ENCODE results near the gene EIF4EBP2. TPM values are rescaled to one million over a fixed set of nuclear protein-coding genes. Genes with fewer than 3 reads are reported as not detected.

EIF4EBP2 gene
- total RNA-seq, 1 experiment from 2014 or later: 78.0 TPM

GRCh38 chr10:70371846-70372245, 32.1 kb upstream of the EIF4EBP2 start:
- no peak overlapping the region for H3K9ac ChIP-seq (ENCODE audit: low read length)
- DNase-seq: no peak
- no peaks in the 10 kb centered on the region for H3K9me2 ChIP-seq (replicated peaks; ENCODE audit: insufficient read depth, low read length)
- H3K4me3 ChIP-seq (ENCODE audit: low read length): no peak overlapping the region
- peaks cover 3% of the 10 kb centered on the region for H3K4me1 ChIP-seq (ENCODE audit: low read length)
- H3K9me3 ChIP-seq (ENCODE audit: low read length): no peaks in the 10 kb centered on the region
- H3K79me2 ChIP-seq (ENCODE audit: low read length): peaks cover 43% of the 10 kb centered on the region
- H3K36me3 ChIP-seq (ENCODE audit: insufficient read depth, low read length): peaks cover 14% of the 10 kb centered on the region
- no peak overlapping the region for H3K27ac ChIP-seq (ENCODE audit: low read length)
- H3K4me2 ChIP-seq (ENCODE audit: low read depth, low read length, poor library complexity, severe bottlenecking): no peak overlapping the region
- H2AFZ ChIP-seq (ENCODE audit: low read length): no peak overlapping the region
- H3K27me3 ChIP-seq (ENCODE audit: low read length): no peaks in the 10 kb centered on the region
- no peaks in the 10 kb centered on the region for H4K20me1 ChIP-seq (ENCODE audit: insufficient read depth, low read depth, low read length)

- H3K27me3 ChIP-seq (ENCODE audit: low read length): no peaks in the 10 kb centered on the region
- H3K9me3 ChIP-seq (ENCODE audit: low read length): no peaks in the 10 kb centered on the region
- peaks cover 60% of the 10 kb centered on the region for H3K79me2 ChIP-seq (ENCODE audit: low read length)
- no peak overlapping the region for H3K27ac ChIP-seq (ENCODE audit: low read length)
- H3K9me2 ChIP-seq (replicated peaks; ENCODE audit: insufficient read depth, low read length): no peaks in the 10 kb centered on the region
- H3K9ac ChIP-seq (ENCODE audit: low read length): no peak overlapping the region
- DNase-seq: no peak
- no peak overlapping the region for H2AFZ ChIP-seq (ENCODE audit: low read length)
- H3K4me2 ChIP-seq (ENCODE audit: low read depth, low read length, poor library complexity, severe bottlenecking): no peak overlapping the region
- H4K20me1 ChIP-seq (ENCODE audit: insufficient read depth, low read depth, low read length): no peaks in the 10 kb centered on the region
- H3K4me1 ChIP-seq (ENCODE audit: low read length): peaks cover 4% of the 10 kb centered on the region
- peaks cover 18% of the 10 kb centered on the region for H3K36me3 ChIP-seq (ENCODE audit: insufficient read depth, low read length)
- H3K4me3 ChIP-seq (ENCODE audit: low read length): no peak overlapping the region
These were observed 28.9 kb upstream of the EIF4EBP2 start for GRCh38 chr10:70374775-70375614.

- DNase-seq: peak; percentile 34
- Histone ChIP-seq H3K9ac (ENCODE audit: low read length) (no peak overlapping the region), H3K4me1 (ENCODE audit: low read length) (peaks cover 13% of the 10 kb centered on the region), H3K9me2 (replicated peaks; ENCODE audit: insufficient read depth, low read length) (no peaks in the 10 kb centered on the region), H4K20me1 (ENCODE audit: insufficient read depth, low read depth, low read length) (no peaks in the 10 kb centered on the region), H3K36me3 (ENCODE audit: insufficient read depth, low read length) (peaks cover 19% of the 10 kb centered on the region), H3K4me2 (ENCODE audit: low read depth, low read length, poor library complexity, severe bottlenecking) (no peak overlapping the region), H3K27me3 (ENCODE audit: low read length) (no peaks in the 10 kb centered on the region), H2AFZ (ENCODE audit: low read length) (no peak overlapping the region), H3K9me3 (ENCODE audit: low read length) (no peaks in the 10 kb centered on the region), H3K4me3 (ENCODE audit: low read length) (no peak overlapping the region), H3K27ac (ENCODE audit: low read length) (no peak overlapping the region), H3K79me2 (ENCODE audit: low read length) (peaks cover 77% of the 10 kb centered on the region)
These were observed 27.2 kb upstream of the EIF4EBP2 start for GRCh38 chr10:70376436-70377378.

- Histone ChIP-seq H3K79me2 (ENCODE audit: low read length) (peaks cover 77% of the 10 kb centered on the region), H3K4me2 (ENCODE audit: low read depth, low read length, poor library complexity, severe bottlenecking) (no peak overlapping the region), H4K20me1 (ENCODE audit: insufficient read depth, low read depth, low read length) (no peaks in the 10 kb centered on the region)
These were observed 25.8 kb upstream of the EIF4EBP2 start for GRCh38 chr10:70378122-70378521.

GRCh38 chr10:70379581-70380176, 24.3 kb upstream of the EIF4EBP2 start:
- Histone ChIP-seq H3K4me2 (ENCODE audit: low read depth, low read length, poor library complexity, severe bottlenecking) (no peak overlapping the region), H3K9me2 (replicated peaks; ENCODE audit: insufficient read depth, low read length) (no peaks in the 10 kb centered on the region), H4K20me1 (ENCODE audit: insufficient read depth, low read depth, low read length) (no peaks in the 10 kb centered on the region), H3K79me2 (ENCODE audit: low read length) (peaks cover 68% of the 10 kb centered on the region), H2AFZ (ENCODE audit: low read length) (no peak overlapping the region), H3K27me3 (ENCODE audit: low read length) (no peaks in the 10 kb centered on the region), H3K9me3 (ENCODE audit: low read length) (no peaks in the 10 kb centered on the region), H3K4me3 (ENCODE audit: low read length) (no peak overlapping the region), H3K9ac (ENCODE audit: low read length) (no peak overlapping the region), H3K36me3 (ENCODE audit: insufficient read depth, low read length) (peaks cover 12% of the 10 kb centered on the region), H3K4me1 (ENCODE audit: low read length) (peaks cover 13% of the 10 kb centered on the region), H3K27ac (ENCODE audit: low read length) (no peak overlapping the region)
- DNase-seq: peak; percentile 63

More at GRCh38 chr10:70378122-70378521, 25.8 kb upstream of the EIF4EBP2 start:
- no peak overlapping the region for H2AFZ ChIP-seq (ENCODE audit: low read length)
- no peaks in the 10 kb centered on the region for H3K27me3 ChIP-seq (ENCODE audit: low read length)
- no peak overlapping the region for H3K9ac ChIP-seq (ENCODE audit: low read length)
- no peak overlapping the region for H3K27ac ChIP-seq (ENCODE audit: low read length)
- no peaks in the 10 kb centered on the region for H3K9me2 ChIP-seq (replicated peaks; ENCODE audit: insufficient read depth, low read length)
- H3K9me3 ChIP-seq (ENCODE audit: low read length): no peaks in the 10 kb centered on the region
- peaks cover 18% of the 10 kb centered on the region for H3K36me3 ChIP-seq (ENCODE audit: insufficient read depth, low read length)
- peak; percentile 27 for DNase-seq
- no peak overlapping the region for H3K4me3 ChIP-seq (ENCODE audit: low read length)
- H3K4me1 ChIP-seq (ENCODE audit: low read length): peaks cover 13% of the 10 kb centered on the region

GRCh38 chr10:70380350-70381135, 23.4 kb upstream of the EIF4EBP2 start:
- Histone ChIP-seq H4K20me1 (ENCODE audit: insufficient read depth, low read depth, low read length) (no peaks in the 10 kb centered on the region), H3K4me2 (ENCODE audit: low read depth, low read length, poor library complexity, severe bottlenecking) (peak overlapping the region; percentile 69), H3K9me2 (replicated peaks; ENCODE audit: insufficient read depth, low read length) (no peaks in the 10 kb centered on the region), H3K27ac (ENCODE audit: low read length) (no peak overlapping the region), H3K36me3 (ENCODE audit: insufficient read depth, low read length) (peaks cover 7% of the 10 kb centered on the region; the same call in 1 of the 2 replicates), H3K4me3 (ENCODE audit: low read length) (no peak overlapping the region), H3K27me3 (ENCODE audit: low read length) (no peaks in the 10 kb centered on the region), H3K4me1 (ENCODE audit: low read length) (peaks cover 13% of the 10 kb centered on the region), H3K9ac (ENCODE audit: low read length) (no peak overlapping the region; the same call in 1 of the 2 replicates), H2AFZ (ENCODE audit: low read length) (no peak overlapping the region), H3K9me3 (ENCODE audit: low read length) (no peaks in the 10 kb centered on the region), H3K79me2 (ENCODE audit: low read length) (peaks cover 60% of the 10 kb centered on the region)
- peak; percentile 39 for DNase-seq

GRCh38 chr10:70381471-70382421, 22.2 kb upstream of the EIF4EBP2 start:
- Histone ChIP-seq H3K79me2 (ENCODE audit: low read length) (peaks cover 50% of the 10 kb centered on the region), H2AFZ (ENCODE audit: low read length) (peak overlapping the region; percentile 67; the same call in 1 of the 2 replicates), H3K9me3 (ENCODE audit: low read length) (no peaks in the 10 kb centered on the region)

More at GRCh38 chr10:70381471-70382421, 22.2 kb upstream of the EIF4EBP2 start:
- H3K36me3 ChIP-seq (ENCODE audit: insufficient read depth, low read length): peaks cover 7% of the 10 kb centered on the region; the same call in 1 of the 2 replicates
- peak overlapping the region; percentile 69 for H3K4me2 ChIP-seq (ENCODE audit: low read depth, low read length, poor library complexity, severe bottlenecking)
- DNase-seq: peak; percentile 86
- no peaks in the 10 kb centered on the region for H3K9me2 ChIP-seq (replicated peaks; ENCODE audit: insufficient read depth, low read length)
- peak overlapping the region; percentile 58 for H3K27ac ChIP-seq (ENCODE audit: low read length)
- peak overlapping the region; percentile 92 for H3K9ac ChIP-seq (ENCODE audit: low read length)
- H3K4me1 ChIP-seq (ENCODE audit: low read length): peaks cover 13% of the 10 kb centered on the region
- no peaks in the 10 kb centered on the region for H3K27me3 ChIP-seq (ENCODE audit: low read length)
- no peaks in the 10 kb centered on the region for H4K20me1 ChIP-seq (ENCODE audit: insufficient read depth, low read depth, low read length)
- H3K4me3 ChIP-seq (ENCODE audit: low read length): peak overlapping the region; percentile 93
